ENCODE results near the gene GALR1. TPM values are rescaled to one million over a fixed set of nuclear protein-coding genes. Genes with fewer than 3 reads are reported as not detected.

The GALR1 gene
- total and polyA plus RNA-seq, 12 donors = 0.11 to 3.5 (median 0.87) TPM; not detected in 4

DNA sequence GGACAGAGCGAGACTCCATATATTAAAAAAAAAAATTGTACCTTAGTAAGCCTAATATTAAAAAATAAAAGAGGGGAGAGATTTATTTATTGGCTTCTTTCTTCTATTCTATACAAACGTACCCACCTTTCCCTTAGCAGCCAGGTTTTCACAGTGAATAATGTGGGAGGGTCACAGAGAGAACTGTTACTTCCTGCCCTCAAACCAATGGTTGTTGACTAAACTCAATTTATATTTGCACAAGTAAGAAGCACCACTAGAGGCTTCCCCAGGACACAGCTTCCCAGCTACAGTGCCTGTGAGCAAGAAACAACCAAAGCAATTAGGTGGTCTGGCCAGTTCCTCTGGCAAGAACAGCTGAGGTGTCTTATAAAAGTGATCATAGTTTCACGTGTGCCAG lies 28.9 kb upstream of the GALR1 start:
- Histone ChIP-seq H3K4me1 (replicated peaks in 1 of 2) (peaks cover 0 to 8% of the 10 kb centered on the region in 2 donors), H3K27me3 (no peaks in the 10 kb centered on the region), H3K9me3 (replicated peaks in 1 of 3) (no peaks in the 10 kb centered on the region), H3K36me3 (replicated peaks in 1 of 2) (no peaks in the 10 kb centered on the region), H3K27ac (no peak overlapping the region), H3K4me3 (no peak overlapping the region)
- TF ChIP-seq CTCF (IDR thresholded peaks at IDR 0.05) (no peak), POLR2A (IDR thresholded peaks at IDR 0.05) (no peak)
- DNase-seq = no peak
- intact Hi-C loops (cut with DNase I) = no loop called here
- WGBS, 4 donors = 68 to 83% (median 77%) methylated on average over 3 of the region's 3 CpGs

DNA sequence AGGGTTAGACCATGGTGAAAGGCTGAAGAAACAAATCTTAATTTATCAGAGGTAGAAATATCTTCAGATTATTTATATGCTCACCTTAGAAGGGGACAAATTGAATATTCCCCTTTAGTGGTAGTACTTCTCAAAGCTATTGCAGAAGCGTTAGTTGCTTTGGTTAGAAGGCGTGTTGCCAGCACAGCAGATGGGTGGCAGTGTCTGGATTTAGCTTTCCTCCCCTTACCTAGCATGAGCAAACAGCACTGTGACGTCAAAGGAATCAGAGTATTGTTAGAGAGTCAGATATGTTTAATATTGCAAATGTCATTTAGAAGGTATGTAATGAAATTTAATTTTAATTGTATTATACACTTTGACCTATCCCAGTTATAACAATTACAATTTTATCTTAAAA lies 27.2 kb upstream of the GALR1 start:
- intact Hi-C loops (cut with DNase I) = no loop called here
- no peaks in the 10 kb centered on the region for H3K9me3 ChIP-seq (replicated peaks in 1 of 3)
- no peaks in the 10 kb centered on the region for H3K27me3 ChIP-seq
- WGBS, 4 donors = 50 to 75% (median 63%) methylated on average over 3 of the region's 3 CpGs
- no peak overlapping the region for H3K27ac ChIP-seq
- H3K36me3 ChIP-seq (replicated peaks in 1 of 2) = no peaks in the 10 kb centered on the region
- DNase-seq = no peak
- H3K4me3 ChIP-seq = no peak overlapping the region
- peaks cover 0 to 8% of the 10 kb centered on the region in 2 donors for H3K4me1 ChIP-seq (replicated peaks in 1 of 2)
- no peak for TF ChIP-seq POLR2A (IDR thresholded peaks at IDR 0.05)
- TF ChIP-seq CTCF (IDR thresholded peaks at IDR 0.05) = no peak

DNA sequence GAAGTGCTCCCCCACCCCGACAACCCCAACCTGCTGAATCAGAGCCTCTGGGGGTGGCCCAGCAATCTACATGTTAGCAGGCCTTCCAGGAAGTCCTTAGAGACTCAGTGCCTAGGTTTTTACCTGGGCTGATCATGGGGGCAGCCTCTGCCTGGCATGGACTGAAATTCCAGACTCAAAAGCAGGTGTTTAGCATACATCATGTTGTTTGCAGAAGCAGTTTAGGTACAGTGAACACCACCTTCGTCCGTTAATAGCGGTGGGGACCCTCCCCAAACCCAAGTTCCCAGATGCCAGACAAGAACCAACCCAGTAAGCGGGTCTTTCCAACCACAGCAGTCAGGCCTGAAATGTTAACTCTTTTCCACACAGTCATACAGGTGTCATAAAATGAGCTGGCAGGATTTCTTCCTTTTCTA lies 26.4 kb upstream of the GALR1 start:
- 69 to 83% (median 78%) methylated on average over 5 of the region's 5 CpGs for WGBS, 4 donors
- no peak for DNase-seq

DNA sequence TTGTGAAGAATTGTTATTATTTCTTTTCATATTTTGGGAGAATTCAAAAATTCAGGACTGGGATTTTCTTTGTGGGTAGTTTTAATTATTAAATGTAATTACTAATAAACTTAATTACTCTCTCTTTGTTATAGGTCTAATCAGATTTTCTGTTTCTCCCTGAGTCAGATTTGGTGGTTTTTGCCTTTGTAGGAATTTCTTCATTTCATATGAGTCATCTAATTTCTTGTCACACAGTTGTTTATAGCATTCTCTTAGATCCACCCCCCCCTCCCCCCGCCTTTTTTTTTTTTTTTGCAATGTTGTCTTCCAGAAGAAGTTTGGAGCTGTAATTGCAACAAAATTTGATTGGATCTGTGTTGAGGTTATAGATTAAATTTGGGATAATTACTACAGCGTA lies 26.0 kb upstream of the GALR1 start:
- DNase-seq = no peak
- Histone ChIP-seq H3K36me3 (replicated peaks in 1 of 2) (no peaks in the 10 kb centered on the region), H3K4me1 (replicated peaks in 1 of 2) (peaks cover 0 to 8% of the 10 kb centered on the region in 2 donors), H3K27ac (no peak overlapping the region), H3K4me3 (no peak overlapping the region), H3K9me3 (replicated peaks in 1 of 3) (no peaks in the 10 kb centered on the region), H3K27me3 (no peaks in the 10 kb centered on the region)
- 52 to 65% (median 60%) methylated on average over 2 of the region's 2 CpGs for WGBS, 4 donors
- intact Hi-C loops (cut with DNase I) = no loop called here
- TF ChIP-seq POLR2A (IDR thresholded peaks at IDR 0.05) = no peak
- TF ChIP-seq CTCF (IDR thresholded peaks at IDR 0.05) = no peak

More for the DNA sequence above, 26.4 kb upstream of the GALR1 start:
- H3K9me3 ChIP-seq (replicated peaks in 1 of 3) = no peaks in the 10 kb centered on the region
- intact Hi-C loops (cut with DNase I) = no loop called here
- peak overlapping the region in 1 of 5 donors; percentile 79 for H3K27ac ChIP-seq
- TF ChIP-seq POLR2A (IDR thresholded peaks at IDR 0.05) = no peak
- TF ChIP-seq CTCF (IDR thresholded peaks at IDR 0.05) = no peak
- H3K4me3 ChIP-seq = no peak overlapping the region
- no peaks in the 10 kb centered on the region for H3K36me3 ChIP-seq (replicated peaks in 1 of 2)
- peaks cover 0 to 8% of the 10 kb centered on the region in 2 donors for H3K4me1 ChIP-seq (replicated peaks in 1 of 2)
- no peaks in the 10 kb centered on the region for H3K27me3 ChIP-seq
